Muscle of leg (tissue), 11 donors: ENCODE results near the gene EXOC4. TPM values are rescaled to one million over a fixed set of nuclear protein-coding genes. Genes with fewer than 3 reads are reported as not detected.

ENCODE experiments used
- DNase-seq: peaks from one replicate; pipeline ENCODE4 v3.0.0; 2013
- H3K27ac ChIP-seq: one replicate; pipeline ENCODE4 v1.5.1; 2013; ENCODE audit warnings: mild to moderate bottlenecking, low read length, control low read depth
- H3K27me3 ChIP-seq: one replicate; pipeline ENCODE4 v1.6.1; 2013; ENCODE audit warnings: low read length; ENCODE audit not compliant: control insufficient read depth, insufficient read depth
- H3K36me3 ChIP-seq: one replicate; pipeline ENCODE4 v1.6.1; 2013; ENCODE audit warnings: low read length; ENCODE audit not compliant: control insufficient read depth, insufficient read depth
- H3K4me1 ChIP-seq: one replicate; pipeline ENCODE4 v1.6.1; 2013; ENCODE audit warnings: low read length; ENCODE audit not compliant: control insufficient read depth, insufficient read depth
- H3K4me3 ChIP-seq: one replicate; pipeline ENCODE4 v1.5.1; 2013; ENCODE audit warnings: low read length, control low read depth
- H3K9me3 ChIP-seq: replicated peaks from 2 replicates; pipeline ENCODE4 v1.6.1; 2013; ENCODE audit warnings: low read depth, low read length; ENCODE audit not compliant: control insufficient read depth
- WGBS: methylation state at CpG from one replicate; pipeline ENCODE4 v1.1.5; 2013; ENCODE audit warnings: missing lambda C conversion rate; ENCODE audit not compliant: insufficient coverage; 5-methylcytosine and 5-hydroxymethylcytosine counted together
- polyA plus RNA-seq, 8 donors: library from polyadenylated mRNA; unstranded; fragments of 120-200 nt; gene quantifications; one replicate each; pipeline versions ENCODE4 v1.2.1 to v1.2.3, GENCODE V29; 2013; ENCODE audit warnings: inconsistent platforms in 1 of 8, low replicate concordance in 1 of 8; ENCODE audit not compliant: insufficient read length in 8 of 8, insufficient read depth in 1 of 8
- total RNA-seq: library from RNA; stranded (reverse); fragments of 120-200 nt; gene quantifications from one replicate; pipeline ENCODE4 v1.2.4, GENCODE V29; 2013

The EXOC4 gene
- total and polyA plus RNA-seq, 9 donors, result 37.3 to 64.9 (median 41.1) TPM

DNA sequence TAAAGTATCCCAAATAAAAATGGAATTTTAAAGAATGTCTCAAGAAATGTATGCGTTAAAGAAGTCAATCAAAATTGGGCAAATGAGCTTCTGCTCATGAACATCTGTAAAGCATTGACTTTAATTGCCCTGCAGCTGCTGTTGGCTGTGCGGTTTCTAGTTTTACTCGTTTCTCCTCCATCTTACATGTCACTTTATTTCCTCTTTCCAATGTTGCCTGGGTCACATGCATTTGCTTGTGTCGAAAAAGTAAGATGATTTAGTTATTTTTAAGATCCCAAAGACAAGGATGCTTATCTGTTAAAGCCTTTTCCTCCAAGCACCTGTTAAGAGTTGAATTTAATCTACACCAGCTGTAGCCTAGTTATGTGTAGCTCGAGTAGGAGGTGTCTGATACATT lies 310.4 kb downstream of the EXOC4 start:
- no peaks in the 10 kb centered on the region for H3K4me1 ChIP-seq
- no peaks in the 10 kb centered on the region for H3K27me3 ChIP-seq
- no peaks in the 10 kb centered on the region for H3K9me3 ChIP-seq
- H3K4me3 ChIP-seq, result no peak overlapping the region
- no peak overlapping the region for H3K27ac ChIP-seq
- WGBS, result no CpG with 5 or more reads among the region's 5 CpGs
- DNase-seq, result no peak
- H3K36me3 ChIP-seq, result no peaks in the 10 kb centered on the region

DNA sequence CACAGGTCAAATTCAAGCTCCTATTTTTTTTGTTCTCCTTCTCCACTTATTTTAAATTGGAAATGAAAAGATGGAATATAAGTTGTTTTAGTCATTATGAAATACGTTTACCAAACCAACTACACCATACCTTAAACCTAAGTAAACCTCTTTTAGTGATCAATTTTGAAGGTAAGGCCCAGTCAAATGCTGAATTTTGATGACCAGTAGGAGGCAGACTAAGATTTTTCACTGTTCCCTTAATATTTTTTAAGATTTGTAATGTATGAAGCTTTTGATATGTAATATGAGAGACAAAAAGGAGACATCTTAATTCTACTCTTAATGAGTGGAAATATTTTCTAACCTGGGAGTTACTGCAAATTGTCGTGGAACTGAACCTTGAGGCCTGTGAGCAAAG lies 311.6 kb downstream of the EXOC4 start:
- WGBS, result no CpG with 5 or more reads among the region's 2 CpGs
- no peak overlapping the region for H3K27ac ChIP-seq
- H3K4me1 ChIP-seq, result no peaks in the 10 kb centered on the region
- no peak overlapping the region for H3K4me3 ChIP-seq
- DNase-seq, result no peak
- no peaks in the 10 kb centered on the region for H3K27me3 ChIP-seq
- H3K36me3 ChIP-seq, result no peaks in the 10 kb centered on the region
- H3K9me3 ChIP-seq, result no peaks in the 10 kb centered on the region

DNA sequence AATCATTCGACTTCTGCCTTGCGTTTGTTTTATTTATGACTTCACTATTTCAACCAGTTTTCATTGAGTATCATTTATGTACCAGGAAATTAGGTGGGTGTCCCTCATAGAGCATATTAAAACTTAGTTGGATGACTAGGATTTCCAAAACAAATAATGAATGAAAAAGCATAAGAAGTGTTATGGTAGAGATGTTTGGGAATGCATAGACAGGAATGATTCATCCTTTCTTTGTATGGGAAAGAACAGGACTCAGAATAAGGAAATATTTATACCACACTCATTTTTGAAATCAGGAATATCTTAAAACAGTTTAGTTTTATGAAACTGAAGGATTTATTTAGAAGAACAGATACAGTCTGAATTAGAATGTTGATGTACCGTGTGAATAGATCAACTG lies 315.7 kb downstream of the EXOC4 start:
- H3K9me3 ChIP-seq, result no peaks in the 10 kb centered on the region
- no peaks in the 10 kb centered on the region for H3K27me3 ChIP-seq
- no CpG with 5 or more reads among the region's 3 CpGs for WGBS

GRCh38 chr7:133570321-133570720 lies 317.4 kb downstream of the EXOC4 start:
- H3K9me3 ChIP-seq, result no peaks in the 10 kb centered on the region
- no peaks in the 10 kb centered on the region for H3K27me3 ChIP-seq
- H3K4me1 ChIP-seq, result no peaks in the 10 kb centered on the region
- H3K4me3 ChIP-seq, result no peak overlapping the region
- DNase-seq, result no peak
- H3K27ac ChIP-seq, result no peak overlapping the region
- WGBS, result no CpG with 5 or more reads among the region's 3 CpGs
- H3K36me3 ChIP-seq, result no peaks in the 10 kb centered on the region

More for the DNA sequence above, 315.7 kb downstream of the EXOC4 start:
- Histone ChIP-seq H3K36me3 (no peaks in the 10 kb centered on the region), H3K4me3 (no peak overlapping the region), H3K27ac (no peak overlapping the region), H3K4me1 (no peaks in the 10 kb centered on the region)
- no peak for DNase-seq

- H3K4me1 ChIP-seq, result no peaks in the 10 kb centered on the region
- H3K36me3 ChIP-seq, result no peaks in the 10 kb centered on the region
- H3K9me3 ChIP-seq, result no peaks in the 10 kb centered on the region
- no CpG with 5 or more reads among the region's 3 CpGs for WGBS
- DNase-seq, result no peak
- no peak overlapping the region for H3K27ac ChIP-seq
- no peak overlapping the region for H3K4me3 ChIP-seq
- no peaks in the 10 kb centered on the region for H3K27me3 ChIP-seq
Measured at GRCh38 chr7:133571076-133571475, 318.2 kb downstream of the EXOC4 start.

DNA sequence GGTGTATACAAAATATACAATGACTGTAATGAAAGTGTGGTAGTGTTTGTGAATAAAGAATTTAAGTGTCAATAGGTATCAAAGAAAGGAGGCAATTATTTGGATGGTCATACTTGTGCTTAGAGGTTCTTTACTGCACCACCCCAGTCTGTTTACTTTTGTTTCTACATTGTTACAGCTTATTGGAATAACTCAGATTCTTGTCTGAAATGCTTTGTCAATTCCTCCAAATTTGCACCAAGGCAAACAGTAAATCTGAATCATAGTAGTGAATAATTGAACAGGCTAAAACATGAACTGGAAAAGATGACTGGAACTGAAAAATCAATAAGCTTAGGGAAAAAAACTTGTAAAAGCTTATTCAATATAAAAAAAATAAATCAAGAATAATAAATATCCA lies 319.2 kb downstream of the EXOC4 start:
- no peaks in the 10 kb centered on the region for H3K36me3 ChIP-seq
- H3K4me1 ChIP-seq, result no peaks in the 10 kb centered on the region
- no peak overlapping the region for H3K4me3 ChIP-seq
- no peaks in the 10 kb centered on the region for H3K27me3 ChIP-seq
- no peaks in the 10 kb centered on the region for H3K9me3 ChIP-seq
- H3K27ac ChIP-seq, result no peak overlapping the region
- no peak for DNase-seq

GRCh38 chr7:133572843-133573242 lies 320.0 kb downstream of the EXOC4 start:
- no peak for DNase-seq
- Histone ChIP-seq H3K27ac (no peak overlapping the region), H3K4me3 (no peak overlapping the region), H3K4me1 (no peaks in the 10 kb centered on the region), H3K27me3 (no peaks in the 10 kb centered on the region), H3K36me3 (no peaks in the 10 kb centered on the region), H3K9me3 (no peaks in the 10 kb centered on the region)
- no CpG with 5 or more reads among the region's 1 CpG for WGBS

DNA sequence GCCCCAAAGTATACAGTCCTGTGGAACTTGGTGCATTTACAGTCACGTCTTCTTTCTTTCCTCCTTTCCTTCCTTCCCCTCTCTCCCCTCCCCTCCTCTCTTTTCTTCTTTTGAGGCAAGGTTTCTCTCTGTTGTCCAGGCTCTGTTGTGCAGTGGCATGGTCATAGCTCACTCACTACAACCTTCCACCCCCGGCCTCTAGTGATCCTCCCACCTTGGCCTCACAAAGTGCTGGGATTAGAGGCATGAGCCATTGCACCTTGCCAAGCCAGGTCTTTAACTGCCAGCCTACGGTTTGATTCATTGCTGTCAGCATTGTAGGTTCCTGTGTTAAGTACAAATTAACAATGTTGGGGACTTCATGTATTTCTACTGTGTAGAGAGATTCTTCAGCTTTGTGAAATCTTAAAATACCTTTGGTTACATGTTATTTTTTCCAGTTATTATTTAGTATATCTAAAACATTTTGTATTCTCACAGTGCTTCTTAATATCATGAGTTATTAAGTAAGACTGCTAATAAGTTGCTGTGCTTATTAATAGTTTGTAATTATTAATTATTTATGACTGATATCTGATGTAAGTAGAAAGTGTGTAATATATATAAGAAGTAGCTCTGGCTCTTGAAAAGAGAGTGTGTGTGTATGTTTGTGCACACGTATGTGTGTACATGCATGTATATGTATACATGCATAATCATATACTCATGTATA lies 320.8 kb downstream of the EXOC4 start:
- no peaks in the 10 kb centered on the region for H3K36me3 ChIP-seq
- H3K27ac ChIP-seq, result no peak overlapping the region
- no peak overlapping the region for H3K4me3 ChIP-seq
- DNase-seq, result no peak
- no peaks in the 10 kb centered on the region for H3K27me3 ChIP-seq
- 100% methylated on average over 1 of the region's 4 CpGs for WGBS
- no peaks in the 10 kb centered on the region for H3K4me1 ChIP-seq
- H3K9me3 ChIP-seq, result no peaks in the 10 kb centered on the region

- H3K4me3 ChIP-seq, result no peak overlapping the region
- H3K9me3 ChIP-seq, result no peaks in the 10 kb centered on the region
- H3K27me3 ChIP-seq, result no peaks in the 10 kb centered on the region
- WGBS, result no CpG with 5 or more reads among the region's 4 CpGs
- no peak overlapping the region for H3K27ac ChIP-seq
- no peaks in the 10 kb centered on the region for H3K4me1 ChIP-seq
- no peaks in the 10 kb centered on the region for H3K36me3 ChIP-seq
- peak; percentile 5 for DNase-seq
Measured at GRCh38 chr7:133575726-133576440, 323.0 kb downstream of the EXOC4 start.

- Histone ChIP-seq H3K27ac (no peak overlapping the region), H3K4me1 (no peaks in the 10 kb centered on the region), H3K36me3 (no peaks in the 10 kb centered on the region), H3K27me3 (no peaks in the 10 kb centered on the region), H3K9me3 (no peaks in the 10 kb centered on the region), H3K4me3 (no peak overlapping the region)
- DNase-seq, result no peak
- 80% methylated on average over 1 of the region's 6 CpGs for WGBS
Measured at GRCh38 chr7:133576612-133577168, 323.8 kb downstream of the EXOC4 start.
